ENCODE data around the gene MCM3.

DNA sequence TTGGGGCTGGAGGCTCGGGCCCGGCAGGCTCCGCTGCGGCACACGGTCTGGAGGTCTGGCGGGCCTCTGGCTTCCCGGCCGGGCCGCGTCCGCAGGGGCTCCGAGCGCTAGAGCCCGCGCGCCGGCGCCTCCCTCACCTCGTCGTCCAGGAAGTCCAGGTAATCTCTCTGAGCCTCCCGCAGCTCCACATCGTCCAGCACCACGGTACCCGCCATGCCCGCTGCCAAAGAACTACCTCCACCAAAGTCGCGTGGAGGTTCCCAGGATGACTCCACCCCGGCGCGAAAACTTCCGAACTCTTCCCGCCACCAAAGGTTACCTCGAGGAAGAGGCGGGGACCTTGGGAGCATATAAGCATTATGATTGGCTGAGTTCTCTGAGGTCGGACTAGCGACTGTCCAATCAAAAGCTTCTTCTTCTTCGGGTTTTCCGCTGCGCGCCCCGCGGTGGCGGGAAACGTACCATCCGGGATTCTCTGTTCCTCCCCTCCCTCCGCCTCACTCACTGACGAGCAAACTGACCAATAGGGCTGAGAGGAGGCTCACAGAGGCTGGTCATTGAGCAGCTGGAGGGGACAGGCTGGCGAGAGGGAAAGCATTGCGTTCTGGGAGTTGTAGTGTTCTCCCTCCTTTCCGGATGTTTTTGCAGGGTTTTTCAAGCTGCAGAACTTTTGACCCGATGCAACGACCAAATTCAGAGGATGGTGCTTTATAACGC lies at the start of gene MCM3:
- TF ChIP-seq, protein P1, sequence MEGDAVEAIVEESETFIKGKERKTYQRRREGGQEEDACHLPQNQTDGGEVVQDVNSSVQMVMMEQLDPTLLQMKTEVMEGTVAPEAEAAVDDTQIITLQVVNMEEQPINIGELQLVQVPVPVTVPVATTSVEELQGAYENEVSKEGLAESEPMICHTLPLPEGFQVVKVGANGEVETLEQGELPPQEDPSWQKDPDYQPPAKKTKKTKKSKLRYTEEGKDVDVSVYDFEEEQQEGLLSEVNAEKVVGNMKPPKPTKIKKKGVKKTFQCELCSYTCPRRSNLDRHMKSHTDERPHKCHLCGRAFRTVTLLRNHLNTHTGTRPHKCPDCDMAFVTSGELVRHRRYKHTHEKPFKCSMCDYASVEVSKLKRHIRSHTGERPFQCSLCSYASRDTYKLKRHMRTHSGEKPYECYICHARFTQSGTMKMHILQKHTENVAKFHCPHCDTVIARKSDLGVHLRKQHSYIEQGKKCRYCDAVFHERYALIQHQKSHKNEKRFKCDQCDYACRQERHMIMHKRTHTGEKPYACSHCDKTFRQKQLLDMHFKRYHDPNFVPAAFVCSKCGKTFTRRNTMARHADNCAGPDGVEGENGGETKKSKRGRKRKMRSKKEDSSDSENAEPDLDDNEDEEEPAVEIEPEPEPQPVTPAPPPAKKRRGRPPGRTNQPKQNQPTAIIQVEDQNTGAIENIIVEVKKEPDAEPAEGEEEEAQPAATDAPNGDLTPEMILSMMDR (IDR thresholded peaks at IDR 0.05) = no peak
- TF ChIP-seq RXRA (IDR thresholded peaks at IDR 0.05; ENCODE audit: borderline replicate concordance, low read depth) (peak; percentile 36; the same call in 1 of the 2 replicates), CHD2 (IDR thresholded peaks at IDR 0.05; ENCODE audit: low read length, partially characterized antibody) (peak; percentile 83), POLR2AphosphoS5 (IDR thresholded peaks at IDR 0.05; ENCODE audit: low read depth, low read length) (peak; percentile 34; the same call in 1 of the 2 replicates), FOXM1 (IDR thresholded peaks at IDR 0.05; ENCODE audit: low read depth) (no peak)
- TF ChIP-seq, protein P2, sequence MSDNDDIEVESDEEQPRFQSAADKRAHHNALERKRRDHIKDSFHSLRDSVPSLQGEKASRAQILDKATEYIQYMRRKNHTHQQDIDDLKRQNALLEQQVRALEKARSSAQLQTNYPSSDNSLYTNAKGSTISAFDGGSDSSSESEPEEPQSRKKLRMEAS (IDR thresholded peaks at IDR 0.05; ENCODE audit: low read depth) = peak; percentile 91

Data from SK-N-SH (cell line).